ENCODE measurements around the gene LCE3B. TPM values are rescaled to one million over a fixed set of nuclear protein-coding genes. Genes with fewer than 3 reads are reported as not detected.
"Not testable (repeated sequence)": the region's sequence is repeated elsewhere in the genome, so short reads cannot be mapped to it uniquely, and the experiment has no call there.

The LCE3B gene
- total RNA-seq = not detected

- Mint-ChIP-seq H3K4me1 (ENCODE audit: low read depth) (no peaks in the 10 kb centered on the region), H3K36me3 (ENCODE audit: insufficient read depth) (no peaks in the 10 kb centered on the region), H3K4me3 (no peak within 1 kb of the TSS), H3K9me3 (peaks cover 8% of the 10 kb centered on the region), H3K27me3 (ENCODE audit: low read depth) (no peaks in the 10 kb centered on the region)
- DNase-seq (no peak), ATAC-seq (no peak)
Observed at GRCh38 chr1:152613511-152613910, at the start of gene LCE3B. Gene LCE3B, plus strand, starts transcription at chr1:152613811. Its CDS starts 0 bp downstream, at chr1:152613811.

GRCh38 chr1:152565115-152565514, 48.5 kb upstream of the LCE3B start:
- ATAC-seq = no peak
- Mint-ChIP-seq H3K27me3 (ENCODE audit: low read depth) (peaks cover 9% of the 10 kb centered on the region), H3K9me3 (peaks cover 15% of the 10 kb centered on the region), H3K4me1 (ENCODE audit: low read depth) (no peaks in the 10 kb centered on the region), H3K4me3 (no peak overlapping the region), H3K36me3 (ENCODE audit: insufficient read depth) (no peaks in the 10 kb centered on the region)
- DNase-seq = no peak

- H3K36me3 Mint-ChIP-seq (ENCODE audit: insufficient read depth) = no peaks in the 10 kb centered on the region
- no peaks in the 10 kb centered on the region for H3K4me1 Mint-ChIP-seq (ENCODE audit: low read depth)
- peaks cover 17% of the 10 kb centered on the region for H3K9me3 Mint-ChIP-seq
- ATAC-seq = no peak
- H3K27me3 Mint-ChIP-seq (ENCODE audit: low read depth) = peaks cover 9% of the 10 kb centered on the region
- DNase-seq = no peak
- no peak overlapping the region for H3K4me3 Mint-ChIP-seq
Observed at GRCh38 chr1:152565535-152566215, 47.9 kb upstream of the LCE3B start.

GRCh38 chr1:152566681-152567080, 46.9 kb upstream of the LCE3B start, which contains the start of gene LCE3E:
Gene LCE3E, minus strand, starts transcription at chr1:152566780. Its CDS starts 572 bp downstream, at chr1:152566208.
- H3K27me3 Mint-ChIP-seq (ENCODE audit: low read depth) = peaks cover 13% of the 10 kb centered on the region
- H3K4me1 Mint-ChIP-seq (ENCODE audit: low read depth) = no peaks in the 10 kb centered on the region
- H3K9me3 Mint-ChIP-seq = peaks cover 20% of the 10 kb centered on the region
- no peak for ATAC-seq
- no peak within 1 kb of the TSS for H3K4me3 Mint-ChIP-seq
- DNase-seq = no peak
- H3K36me3 Mint-ChIP-seq (ENCODE audit: insufficient read depth) = no peaks in the 10 kb centered on the region

GRCh38 chr1:152577168-152577567, 36.4 kb upstream of the LCE3B start:
- Mint-ChIP-seq H3K4me3 (no peak overlapping the region), H3K4me1 (ENCODE audit: low read depth) (no peaks in the 10 kb centered on the region), H3K9me3 (no peaks in the 10 kb centered on the region), H3K36me3 (ENCODE audit: insufficient read depth) (no peaks in the 10 kb centered on the region), H3K27me3 (ENCODE audit: low read depth) (peaks cover 33% of the 10 kb centered on the region)
- no peak for ATAC-seq
- DNase-seq = no peak

- not testable (repeated sequence) for H3K36me3 Mint-ChIP-seq (ENCODE audit: insufficient read depth); H3K4me1 Mint-ChIP-seq (ENCODE audit: low read depth); DNase-seq; ATAC-seq; H3K4me3 Mint-ChIP-seq; H3K9me3 Mint-ChIP-seq
- peaks cover 22% of the 10 kb centered on the region for H3K27me3 Mint-ChIP-seq (ENCODE audit: low read depth)
Observed at GRCh38 chr1:152579526-152579925, 34.1 kb upstream of the LCE3B start.

GRCh38 chr1:152580433-152580832, 33.2 kb upstream of the LCE3B start, which contains the start of gene LCE3D:
Gene LCE3D, minus strand, starts transcription at chr1:152580516. Its CDS starts 580 bp downstream, at chr1:152579936.
- Mint-ChIP-seq H3K27me3 (ENCODE audit: low read depth) (peaks cover 22% of the 10 kb centered on the region), H3K4me3 (no peak within 1 kb of the TSS), H3K36me3 (ENCODE audit: insufficient read depth) (no peaks in the 10 kb centered on the region), H3K4me1 (ENCODE audit: low read depth) (no peaks in the 10 kb centered on the region), H3K9me3 (no peaks in the 10 kb centered on the region)
- no peak for DNase-seq
- ATAC-seq = no peak

GRCh38 chr1:152582647-152583046, 31.0 kb upstream of the LCE3B start:
- DNase-seq (no peak), ATAC-seq (no peak)
- Mint-ChIP-seq H3K4me1 (ENCODE audit: low read depth) (no peaks in the 10 kb centered on the region), H3K36me3 (ENCODE audit: insufficient read depth) (no peaks in the 10 kb centered on the region), H3K27me3 (ENCODE audit: low read depth) (peaks cover 13% of the 10 kb centered on the region), H3K9me3 (no peaks in the 10 kb centered on the region), H3K4me3 (no peak overlapping the region)

GRCh38 chr1:152585586-152585985, 28.0 kb upstream of the LCE3B start:
- Mint-ChIP-seq H3K36me3 (ENCODE audit: insufficient read depth) (no peaks in the 10 kb centered on the region), H3K9me3 (no peaks in the 10 kb centered on the region), H3K27me3 (ENCODE audit: low read depth) (peaks cover 1% of the 10 kb centered on the region), H3K4me3 (no peak overlapping the region), H3K4me1 (ENCODE audit: low read depth) (no peaks in the 10 kb centered on the region)
- ATAC-seq (no peak), DNase-seq (no peak)

GRCh38 chr1:152596986-152597385, 16.6 kb upstream of the LCE3B start:
- H3K27me3 Mint-ChIP-seq (ENCODE audit: low read depth) = no peaks in the 10 kb centered on the region
- no peaks in the 10 kb centered on the region for H3K9me3 Mint-ChIP-seq
- H3K4me1 Mint-ChIP-seq (ENCODE audit: low read depth) = no peaks in the 10 kb centered on the region
- H3K4me3 Mint-ChIP-seq = no peak overlapping the region
- no peaks in the 10 kb centered on the region for H3K36me3 Mint-ChIP-seq (ENCODE audit: insufficient read depth)
- ATAC-seq = no peak
- no peak for DNase-seq

GRCh38 chr1:152599934-152600333, 13.7 kb upstream of the LCE3B start, which contains the start of gene LCE3C:
Gene LCE3C, plus strand, starts transcription at chr1:152600234. Its CDS starts 498 bp downstream, at chr1:152600732.
- ATAC-seq (no peak), DNase-seq (no peak)
- Mint-ChIP-seq H3K9me3 (no peaks in the 10 kb centered on the region), H3K4me3 (no peak within 1 kb of the TSS), H3K36me3 (ENCODE audit: insufficient read depth) (no peaks in the 10 kb centered on the region), H3K27me3 (ENCODE audit: low read depth) (no peaks in the 10 kb centered on the region), H3K4me1 (ENCODE audit: low read depth) (no peaks in the 10 kb centered on the region)

- no peak for DNase-seq
- peaks cover 16% of the 10 kb centered on the region for H3K27me3 Mint-ChIP-seq (ENCODE audit: low read depth)
- peaks cover 3% of the 10 kb centered on the region for H3K4me1 Mint-ChIP-seq (ENCODE audit: low read depth)
- peaks cover 10% of the 10 kb centered on the region for H3K9me3 Mint-ChIP-seq
- no peak for ATAC-seq
- no peak overlapping the region for H3K4me3 Mint-ChIP-seq
- H3K36me3 Mint-ChIP-seq (ENCODE audit: insufficient read depth) = no peaks in the 10 kb centered on the region
Observed at GRCh38 chr1:152621993-152622392, 8.4 kb downstream of the LCE3B start.

GRCh38 chr1:152622803-152623202, 9.2 kb downstream of the LCE3B start, which contains the start of gene LCE3A:
Gene LCE3A, minus strand, starts transcription at chr1:152623103. Its CDS starts 0 bp downstream, at chr1:152623103.
- Mint-ChIP-seq H3K4me1 (ENCODE audit: low read depth) (peaks cover 3% of the 10 kb centered on the region), H3K9me3 (peaks cover 5% of the 10 kb centered on the region), H3K4me3 (no peak within 1 kb of the TSS), H3K27me3 (ENCODE audit: low read depth) (peaks cover 23% of the 10 kb centered on the region), H3K36me3 (ENCODE audit: insufficient read depth) (no peaks in the 10 kb centered on the region)
- no peak for ATAC-seq
- no peak for DNase-seq

GRCh38 chr1:152623203-152623844, 9.7 kb downstream of the LCE3B start:
- Mint-ChIP-seq H3K9me3 (peaks cover 4% of the 10 kb centered on the region), H3K4me3 (no peak overlapping the region), H3K36me3 (ENCODE audit: insufficient read depth) (no peaks in the 10 kb centered on the region), H3K27me3 (ENCODE audit: low read depth) (peaks cover 24% of the 10 kb centered on the region), H3K4me1 (ENCODE audit: low read depth) (peaks cover 3% of the 10 kb centered on the region)
- no peak for DNase-seq
- ATAC-seq = peak in 1 of 2 donors; percentile 51

- ATAC-seq = no peak
- no peaks in the 10 kb centered on the region for H3K9me3 Mint-ChIP-seq
Observed at GRCh38 chr1:152626744-152627143, 13.1 kb downstream of the LCE3B start.

More at GRCh38 chr1:152626744-152627143, 13.1 kb downstream of the LCE3B start:
- peaks cover 33% of the 10 kb centered on the region for H3K27me3 Mint-ChIP-seq (ENCODE audit: low read depth)
- H3K4me3 Mint-ChIP-seq = no peak overlapping the region
- no peaks in the 10 kb centered on the region for H3K36me3 Mint-ChIP-seq (ENCODE audit: insufficient read depth)
- DNase-seq = no peak
- H3K4me1 Mint-ChIP-seq (ENCODE audit: low read depth) = peaks cover 3% of the 10 kb centered on the region
